SK-N-SH (cell line): ENCODE measurements around the gene ZNF532. TPM values are rescaled to one million over a fixed set of nuclear protein-coding genes. Genes with fewer than 3 reads are reported as not detected.

Source experiments
- CTCF ChIA-PET: fragments of 300-600, 350-600 bp; formaldehyde crosslinking; extraction: SDS; loops from one replicate; lab custom pipeline; 2021; lab: Yijun Ruan, JAX
- POLR2A ChIA-PET: fragments of 350-600 bp; sonication (Branson Sonifier 250); formaldehyde crosslinking; extraction: SDS; loops from one replicate; lab custom pipeline; 2020; ENCODE audit warnings: antibody characterized with exemption, inconsistent platforms; lab: Yijun Ruan, JAX
- DNase-seq: peaks from one replicate; pipeline ENCODE4 v3.0.0; 2012
- H2AFZ ChIP-seq: fragments of 200-600 bp; sonication (generic); 2 replicates; pipeline ENCODE4 v1.8.1; 2016; ENCODE audit warnings: antibody characterized with exemption, mild to moderate bottlenecking, low read depth
- H3F3A ChIP-seq: fragments of 200-600 bp; sonication (generic); replicated peaks from 2 replicates; pipeline ENCODE3; 2016; ENCODE audit warnings: antibody characterized with exemption, mild to moderate bottlenecking; ENCODE audit not compliant: insufficient read depth
- H3K27ac ChIP-seq, 2 experiments: fragments of 200-500 bp in 1 of 2; fragments of 200-600 bp in 1 of 2; sonication (Bioruptor generic) in 1 of 2; sonication (generic), shearing (Covaris generic) in 1 of 2; 2 replicates each; pipeline versions ENCODE4 v1.5.1 to v1.6.1; 2014 to 2016; ENCODE audit warnings: low read depth in 2 of 2, inconsistent platforms in 1 of 2, low read length in 1 of 2, mild to moderate bottlenecking in 1 of 2, mixed read lengths in 1 of 2
- H3K27me3 ChIP-seq: fragments of 200-600 bp; sonication (generic), shearing (Covaris generic); 2 replicates; pipeline ENCODE4 v1.6.1; 2016; ENCODE audit warnings: mixed run types; ENCODE audit not compliant: insufficient read depth
- H3K36me3 ChIP-seq, 2 experiments: fragments of 200-500 bp in 1 of 2; fragments of 200-600 bp in 1 of 2; sonication (Bioruptor generic) in 1 of 2; sonication (generic) in 1 of 2; replicated peaks in 1 of 2; 2 replicates each; pipeline versions ENCODE3 to v1.5.1; 2014 to 2016; ENCODE audit warnings: low read length in 1 of 2, mild to moderate bottlenecking in 1 of 2; ENCODE audit not compliant: insufficient read depth in 2 of 2, control insufficient read depth in 1 of 2
- H3K4me1 ChIP-seq, 2 experiments: fragments of 200-500 bp in 1 of 2; fragments of 200-600 bp in 1 of 2; sonication (Bioruptor generic) in 1 of 2; sonication (generic), shearing (Covaris generic) in 1 of 2; 2 replicates each; pipeline versions ENCODE4 v1.5.1 to v1.6.1; 2014 to 2016; ENCODE audit warnings: low read depth in 1 of 2, low read length in 1 of 2, mixed run types in 1 of 2; ENCODE audit not compliant: insufficient read depth in 2 of 2, control insufficient read depth in 1 of 2
- H3K4me2 ChIP-seq: fragments of 200-600 bp; sonication (generic), shearing (Covaris generic); 2 replicates; pipeline ENCODE4 v1.6.1; 2017; ENCODE audit warnings: mixed run types
- H3K4me3 ChIP-seq, 2 experiments: fragments of 200-500 bp in 1 of 2; fragments of 200-600 bp in 1 of 2; sonication (Bioruptor generic) in 1 of 2; sonication (generic), shearing (Covaris generic) in 1 of 2; 2 replicates each; pipeline versions ENCODE4 v1.5.1 to v1.8.1; 2014 to 2016; ENCODE audit warnings: low read depth in 2 of 2, inconsistent platforms in 1 of 2, low read length in 1 of 2, mild to moderate bottlenecking in 1 of 2, mixed read lengths in 1 of 2, moderate library complexity in 1 of 2
- H3K79me2 ChIP-seq: fragments of 200-600 bp; sonication (generic); 2 replicates; pipeline ENCODE4 v1.8.1; 2017; ENCODE audit warnings: mild to moderate bottlenecking; ENCODE audit not compliant: insufficient read depth
- H3K9ac ChIP-seq: fragments of 200-600 bp; sonication (generic); 2 replicates; pipeline ENCODE4 v1.6.1; 2017; ENCODE audit warnings: mixed run types
- H3K9me2 ChIP-seq: fragments of 200-600 bp; sonication (generic); 2 replicates; pipeline ENCODE4 v1.6.1; 2017; ENCODE audit warnings: mixed run types
- H3K9me3 ChIP-seq: fragments of 200-600 bp; sonication (generic); 2 replicates; pipeline ENCODE4 v1.6.1; 2017; ENCODE audit warnings: mixed run types, mild to moderate bottlenecking, moderate library complexity
- H4K20me1 ChIP-seq: fragments of 200-600 bp; sonication (generic); 2 replicates; pipeline ENCODE4 v1.6.1; 2017; ENCODE audit warnings: mild to moderate bottlenecking, mixed run types; ENCODE audit not compliant: insufficient read depth
- EP300 ChIP-seq, 2 experiments: IDR thresholded peaks; 2 replicates each; pipeline versions ENCODE4 v1.4.0 to v1.6.1; 2012; ENCODE audit warnings: borderline replicate concordance in 1 of 2, low read depth in 1 of 2, low read length in 1 of 2
- FOXJ3 ChIP-seq: sonication (generic); formaldehyde crosslinking; IDR thresholded peaks from 2 replicates; pipeline ENCODE4 v1.5.1; 2020; ENCODE audit warnings: mild to moderate bottlenecking, missing genetic modification reagents
- FOXM1 ChIP-seq: IDR thresholded peaks from 2 replicates; pipeline ENCODE4 v1.4.0; 2012; ENCODE audit warnings: low read depth, mild to moderate bottlenecking
- MXI1 ChIP-seq: IDR thresholded peaks from 2 replicates; pipeline ENCODE4 v1.6.1; 2012; ENCODE audit warnings: mild to moderate bottlenecking, low read depth, low read length, improper control_type of control experiment
- NFIC ChIP-seq: IDR thresholded peaks from 2 replicates; pipeline ENCODE4 v1.4.0; 2012; ENCODE audit warnings: borderline replicate concordance
- POLR2AphosphoS5 ChIP-seq: IDR thresholded peaks from 2 replicates; pipeline ENCODE4 v1.6.1; 2012; ENCODE audit warnings: low read depth, low read length
- RCOR1 ChIP-seq: fragments of 150-350 bp; IDR thresholded peaks from 2 replicates; pipeline ENCODE4 v1.6.1; 2017; ENCODE audit warnings: antibody characterized with exemption, low read length
- RXRA ChIP-seq: IDR thresholded peaks from 2 replicates; pipeline ENCODE4 v1.4.0; 2012; ENCODE audit warnings: low read depth, mild to moderate bottlenecking, borderline replicate concordance
- SIN3A ChIP-seq: IDR thresholded peaks from 2 replicates; pipeline ENCODE4 v1.6.1; 2012; ENCODE audit warnings: low read depth, mild to moderate bottlenecking, low read length, moderate library complexity, borderline replicate concordance
- TEAD4 ChIP-seq: IDR thresholded peaks from 2 replicates; pipeline ENCODE4 v1.4.0; 2012; ENCODE audit warnings: mild to moderate bottlenecking, borderline replicate concordance; ENCODE audit not compliant: insufficient read depth
- WGBS: methylation state at CpG from one replicate; pipeline ENCODE4 v1.1.6; 2017; ENCODE audit warnings: low lambda C conversion rate; 5-methylcytosine and 5-hydroxymethylcytosine counted together
- polyA plus RNA-seq, 3 experiments: library from polyadenylated mRNA; depleted of rRNA; stranded (reverse); fragments of >200 nt; gene quantifications; 2 replicates each; pipeline ENCODE4 v1.2.3, GENCODE V29; 2012
- TF ChIP-seq, protein P1 (sequence below): fragments of 150-350 bp; IDR thresholded peaks from 2 replicates; pipeline ENCODE4 v1.6.1; 2016; ENCODE audit warnings: mild to moderate bottlenecking, low read depth, low read length
- TF ChIP-seq, protein P2 (sequence below): IDR thresholded peaks from 2 replicates; pipeline ENCODE4 v1.6.1; 2012; ENCODE audit warnings: mild to moderate bottlenecking, low read depth, low read length, moderate library complexity
- TF ChIP-seq, protein P3 (sequence below): fragments of 150-350 bp; IDR thresholded peaks from 2 replicates; pipeline ENCODE4 v1.6.1; 2017; ENCODE audit warnings: antibody characterized with exemption, low read length, low read depth, borderline replicate concordance
- TF ChIP-seq, protein P4 (sequence below): IDR thresholded peaks from 2 replicates; pipeline ENCODE4; 2012

The ZNF532 gene
- polyA plus RNA-seq, 1 of the 3 experiments (the other 2 are of a cell fraction): 34.7 TPM

DNA sequence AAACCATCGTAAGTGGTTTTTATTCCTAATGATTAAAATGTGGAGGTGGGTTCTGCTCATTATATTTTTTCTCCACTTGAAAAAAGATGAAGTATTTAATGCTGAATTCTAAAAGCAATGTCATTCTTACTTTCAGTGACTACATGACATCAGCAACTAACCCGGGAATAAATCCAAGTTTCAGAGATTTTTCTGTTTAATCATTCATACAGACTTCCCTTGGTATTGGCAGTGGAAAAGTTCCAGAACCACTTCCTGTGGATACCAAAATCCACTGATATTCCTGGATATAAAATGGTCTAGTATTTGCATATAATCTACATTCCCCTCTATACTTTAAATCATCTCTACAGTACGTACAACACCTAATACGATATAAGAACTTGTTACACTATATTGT lies 128.6 kb downstream of the ZNF532 start (continued):
- TF ChIP-seq SIN3A (no peak), RXRA (no peak), MXI1 (no peak), TEAD4 (peak; percentile 64; the same call in 1 of the 2 replicates), NFIC (peak; percentile 96), RCOR1 (no peak), FOXJ3 (CRISPR knock-in tag) (no peak)
- TF ChIP-seq, protein P1, sequence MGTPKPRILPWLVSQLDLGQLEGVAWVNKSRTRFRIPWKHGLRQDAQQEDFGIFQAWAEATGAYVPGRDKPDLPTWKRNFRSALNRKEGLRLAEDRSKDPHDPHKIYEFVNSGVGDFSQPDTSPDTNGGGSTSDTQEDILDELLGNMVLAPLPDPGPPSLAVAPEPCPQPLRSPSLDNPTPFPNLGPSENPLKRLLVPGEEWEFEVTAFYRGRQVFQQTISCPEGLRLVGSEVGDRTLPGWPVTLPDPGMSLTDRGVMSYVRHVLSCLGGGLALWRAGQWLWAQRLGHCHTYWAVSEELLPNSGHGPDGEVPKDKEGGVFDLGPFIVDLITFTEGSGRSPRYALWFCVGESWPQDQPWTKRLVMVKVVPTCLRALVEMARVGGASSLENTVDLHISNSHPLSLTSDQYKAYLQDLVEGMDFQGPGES: no peak

DNA sequence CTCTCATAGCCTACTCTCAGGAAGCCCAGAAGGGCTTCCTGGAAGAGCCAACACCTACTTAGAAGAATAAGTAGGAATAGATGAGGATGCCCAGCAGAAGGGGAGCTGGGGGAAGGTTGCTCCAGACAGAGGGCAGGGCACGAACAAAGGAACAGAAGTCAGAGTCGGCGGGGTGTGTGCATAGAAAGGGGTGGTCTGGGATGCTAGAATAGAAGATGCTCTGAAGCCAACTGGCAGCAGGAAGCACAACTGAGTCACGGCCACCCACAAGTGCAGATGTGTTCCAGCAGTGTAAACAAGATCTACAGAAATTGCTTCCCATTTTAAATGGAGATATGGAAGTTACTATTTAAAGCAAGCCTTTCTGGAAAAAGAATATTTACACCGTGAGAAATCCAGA lies 131.0 kb downstream of the ZNF532 start:
- WGBS: 93% methylated on average over 5 of the region's 5 CpGs
- CTCF ChIA-PET: no interaction called here

More for the DNA sequence above, 131.0 kb downstream of the ZNF532 start:
- no peak overlapping the region for H2AFZ ChIP-seq
- no peaks in the 10 kb centered on the region for H3K9me2 ChIP-seq
- H3K4me1 ChIP-seq: peaks cover 9 to 58% of the 10 kb centered on the region in 2 experiments; a peak in 3 of 4 replicates
- no peaks in the 10 kb centered on the region for H3K79me2 ChIP-seq
- DNase-seq: no peak
- peaks cover 81% of the 10 kb centered on the region for H3F3A ChIP-seq
- H4K20me1 ChIP-seq: no peaks in the 10 kb centered on the region
- H3K27ac ChIP-seq: peak overlapping the region in 1 of 2 experiments; percentile 100; a peak in 2 of 4 replicates
- H3K4me3 ChIP-seq: no peak overlapping the region
- H3K27me3 ChIP-seq: no peaks in the 10 kb centered on the region
- POLR2A ChIA-PET: no interaction called here
- H3K9ac ChIP-seq: peak overlapping the region; percentile 57; the same call in 1 of the 2 replicates
- no peaks in the 10 kb centered on the region for H3K9me3 ChIP-seq
- TF ChIP-seq FOXM1: no peak
- TF ChIP-seq, protein P2, sequence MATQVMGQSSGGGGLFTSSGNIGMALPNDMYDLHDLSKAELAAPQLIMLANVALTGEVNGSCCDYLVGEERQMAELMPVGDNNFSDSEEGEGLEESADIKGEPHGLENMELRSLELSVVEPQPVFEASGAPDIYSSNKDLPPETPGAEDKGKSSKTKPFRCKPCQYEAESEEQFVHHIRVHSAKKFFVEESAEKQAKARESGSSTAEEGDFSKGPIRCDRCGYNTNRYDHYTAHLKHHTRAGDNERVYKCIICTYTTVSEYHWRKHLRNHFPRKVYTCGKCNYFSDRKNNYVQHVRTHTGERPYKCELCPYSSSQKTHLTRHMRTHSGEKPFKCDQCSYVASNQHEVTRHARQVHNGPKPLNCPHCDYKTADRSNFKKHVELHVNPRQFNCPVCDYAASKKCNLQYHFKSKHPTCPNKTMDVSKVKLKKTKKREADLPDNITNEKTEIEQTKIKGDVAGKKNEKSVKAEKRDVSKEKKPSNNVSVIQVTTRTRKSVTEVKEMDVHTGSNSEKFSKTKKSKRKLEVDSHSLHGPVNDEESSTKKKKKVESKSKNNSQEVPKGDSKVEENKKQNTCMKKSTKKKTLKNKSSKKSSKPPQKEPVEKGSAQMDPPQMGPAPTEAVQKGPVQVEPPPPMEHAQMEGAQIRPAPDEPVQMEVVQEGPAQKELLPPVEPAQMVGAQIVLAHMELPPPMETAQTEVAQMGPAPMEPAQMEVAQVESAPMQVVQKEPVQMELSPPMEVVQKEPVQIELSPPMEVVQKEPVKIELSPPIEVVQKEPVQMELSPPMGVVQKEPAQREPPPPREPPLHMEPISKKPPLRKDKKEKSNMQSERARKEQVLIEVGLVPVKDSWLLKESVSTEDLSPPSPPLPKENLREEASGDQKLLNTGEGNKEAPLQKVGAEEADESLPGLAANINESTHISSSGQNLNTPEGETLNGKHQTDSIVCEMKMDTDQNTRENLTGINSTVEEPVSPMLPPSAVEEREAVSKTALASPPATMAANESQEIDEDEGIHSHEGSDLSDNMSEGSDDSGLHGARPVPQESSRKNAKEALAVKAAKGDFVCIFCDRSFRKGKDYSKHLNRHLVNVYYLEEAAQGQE: no peak
- no peak for TF ChIP-seq POLR2AphosphoS5
- TF ChIP-seq EP300 (IDR thresholded peaks at IDR 0.05; ENCODE audit: borderline replicate concordance in 1 of 2, low read depth in 1 of 2, low read length in 1 of 2): no peak
- TF ChIP-seq, protein P3, sequence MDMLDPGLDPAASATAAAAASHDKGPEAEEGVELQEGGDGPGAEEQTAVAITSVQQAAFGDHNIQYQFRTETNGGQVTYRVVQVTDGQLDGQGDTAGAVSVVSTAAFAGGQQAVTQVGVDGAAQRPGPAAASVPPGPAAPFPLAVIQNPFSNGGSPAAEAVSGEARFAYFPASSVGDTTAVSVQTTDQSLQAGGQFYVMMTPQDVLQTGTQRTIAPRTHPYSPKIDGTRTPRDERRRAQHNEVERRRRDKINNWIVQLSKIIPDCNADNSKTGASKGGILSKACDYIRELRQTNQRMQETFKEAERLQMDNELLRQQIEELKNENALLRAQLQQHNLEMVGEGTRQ: no peak
- TF ChIP-seq TEAD4: no peak
- no peak for TF ChIP-seq SIN3A
- TF ChIP-seq, protein P4, sequence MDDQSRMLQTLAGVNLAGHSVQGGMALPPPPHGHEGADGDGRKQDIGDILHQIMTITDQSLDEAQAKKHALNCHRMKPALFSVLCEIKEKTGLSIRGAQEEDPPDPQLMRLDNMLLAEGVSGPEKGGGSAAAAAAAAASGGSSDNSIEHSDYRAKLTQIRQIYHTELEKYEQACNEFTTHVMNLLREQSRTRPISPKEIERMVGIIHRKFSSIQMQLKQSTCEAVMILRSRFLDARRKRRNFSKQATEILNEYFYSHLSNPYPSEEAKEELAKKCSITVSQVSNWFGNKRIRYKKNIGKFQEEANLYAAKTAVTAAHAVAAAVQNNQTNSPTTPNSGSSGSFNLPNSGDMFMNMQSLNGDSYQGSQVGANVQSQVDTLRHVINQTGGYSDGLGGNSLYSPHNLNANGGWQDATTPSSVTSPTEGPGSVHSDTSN: no peak
- no peak for TF ChIP-seq RCOR1
- no peaks in the 10 kb centered on the region for H3K36me3 ChIP-seq
- H3K4me2 ChIP-seq: peak overlapping the region; percentile 56; the same call in 1 of the 2 replicates
